ENCODE data around the gene ANKS3. TPM values are rescaled to one million over a fixed set of nuclear protein-coding genes. Genes with fewer than 3 reads are reported as not detected.

ANKS3 gene
- polyA plus RNA-seq, 3 donors, result 0.59 to 13.7 (median 0.95) TPM

DNA sequence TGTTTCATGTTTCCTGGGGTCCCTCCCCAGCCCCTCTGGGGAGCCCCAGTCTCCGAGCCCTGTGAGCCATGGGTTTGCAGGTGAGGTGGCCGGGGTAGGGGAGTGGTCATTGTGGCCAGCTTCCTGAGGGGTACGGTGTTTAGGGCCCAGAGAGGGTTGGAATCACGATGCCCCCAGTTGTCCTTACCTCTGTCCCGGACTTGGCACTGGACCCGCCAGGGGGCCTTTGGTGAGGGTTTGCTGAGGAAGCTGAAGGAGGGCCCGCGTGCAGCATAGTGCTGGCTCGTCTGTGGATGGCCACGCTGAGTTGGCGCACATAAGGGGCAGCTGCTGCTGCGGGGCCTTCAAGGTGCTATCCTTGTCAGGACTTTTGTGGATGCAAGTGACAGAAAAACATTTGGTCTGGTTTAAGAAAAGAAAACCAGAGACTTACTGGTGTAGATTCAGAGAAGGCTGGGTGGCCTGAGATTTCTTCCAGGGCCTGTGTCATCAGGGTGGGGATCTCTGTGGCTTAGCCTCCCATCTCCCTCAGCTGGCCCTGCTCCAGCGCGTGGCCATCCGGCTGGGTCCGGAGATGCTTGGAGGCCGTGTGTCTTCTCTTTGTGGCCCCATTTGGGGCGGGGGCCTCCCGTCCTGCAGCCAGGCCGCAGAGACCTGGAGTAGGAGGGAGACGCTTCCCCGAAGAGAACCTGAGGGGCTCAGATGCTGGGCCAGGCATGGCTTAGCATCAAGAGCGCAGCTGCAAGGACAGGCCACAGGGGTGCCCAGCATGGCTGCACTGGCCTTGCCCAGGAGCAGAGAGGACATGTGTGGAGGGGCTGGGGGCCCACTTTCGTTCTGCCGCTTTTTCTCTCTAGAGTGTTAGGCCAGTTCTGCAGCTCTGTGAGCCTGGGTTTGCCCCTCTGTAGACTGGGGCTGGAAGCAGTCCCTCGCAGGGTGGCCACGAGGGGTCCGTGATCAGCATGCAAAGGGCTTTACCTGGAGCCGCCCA, 74.4 kb downstream of the ANKS3 start:
- 96% methylated on average over 15 of the region's 29 CpGs for whole genome bisulfite sequencing (ENCODE audit: insufficient coverage)
- Mint-ChIP-seq H3K9me3 (no peaks in the 10 kb centered on the region), H3K27ac (no peak overlapping the region), H3K36me3 (peaks cover 55 to 71% of the 10 kb centered on the region in 2 donors), H3K4me3 (no peak overlapping the region), H3K27me3 (ENCODE audit: low read depth in 3 of 3) (peaks cover 0 to 2% (median 0%) of the 10 kb centered on the region in 3 donors), H3K4me1 (peaks cover 40% of the 10 kb centered on the region)
- Histone ChIP-seq H4K20me1 (ENCODE audit: insufficient read depth, low read length) (peaks cover 48% of the 10 kb centered on the region), H3K27ac (ENCODE audit: low read depth in 1 of 2, low read length in 2 of 2) (no peak overlapping the region), H3K9ac (ENCODE audit: insufficient read depth, low read length, poor library complexity, severe bottlenecking) (no peak overlapping the region), H3K4me3 (replicated peaks in 1 of 3; ENCODE audit: low read depth in 2 of 3, low read length in 3 of 3) (no peak overlapping the region), H2AFZ (ENCODE audit: insufficient read depth, low read depth, low read length, poor library complexity, severe bottlenecking) (no peak overlapping the region), H3K36me3 (replicated peaks in 1 of 2; ENCODE audit: control insufficient read depth in 1 of 2, insufficient read depth in 2 of 2, low read length in 2 of 2) (peaks cover 47 to 58% of the 10 kb centered on the region in 2 donors), H3K4me2 (replicated peaks; ENCODE audit: extremely low read depth, low read length, poor library complexity, severe bottlenecking) (no peak overlapping the region), H3K9me3 (replicated peaks in 1 of 2; ENCODE audit: control insufficient read depth in 1 of 2, insufficient read depth in 1 of 2, low read length in 2 of 2) (no peaks in the 10 kb centered on the region), H3K79me2 (ENCODE audit: insufficient read depth, low read length) (peaks cover 30% of the 10 kb centered on the region), H3K27me3 (ENCODE audit: control insufficient read depth in 2 of 2, insufficient read depth in 2 of 2, low read length in 2 of 2) (no peaks in the 10 kb centered on the region), H3K4me1 (ENCODE audit: control insufficient read depth in 1 of 2, insufficient read depth in 2 of 2, low read length in 2 of 2) (peaks cover 28 to 38% of the 10 kb centered on the region in 2 donors)
- no peak for DNase-seq
- TF ChIP-seq, protein P1, sequence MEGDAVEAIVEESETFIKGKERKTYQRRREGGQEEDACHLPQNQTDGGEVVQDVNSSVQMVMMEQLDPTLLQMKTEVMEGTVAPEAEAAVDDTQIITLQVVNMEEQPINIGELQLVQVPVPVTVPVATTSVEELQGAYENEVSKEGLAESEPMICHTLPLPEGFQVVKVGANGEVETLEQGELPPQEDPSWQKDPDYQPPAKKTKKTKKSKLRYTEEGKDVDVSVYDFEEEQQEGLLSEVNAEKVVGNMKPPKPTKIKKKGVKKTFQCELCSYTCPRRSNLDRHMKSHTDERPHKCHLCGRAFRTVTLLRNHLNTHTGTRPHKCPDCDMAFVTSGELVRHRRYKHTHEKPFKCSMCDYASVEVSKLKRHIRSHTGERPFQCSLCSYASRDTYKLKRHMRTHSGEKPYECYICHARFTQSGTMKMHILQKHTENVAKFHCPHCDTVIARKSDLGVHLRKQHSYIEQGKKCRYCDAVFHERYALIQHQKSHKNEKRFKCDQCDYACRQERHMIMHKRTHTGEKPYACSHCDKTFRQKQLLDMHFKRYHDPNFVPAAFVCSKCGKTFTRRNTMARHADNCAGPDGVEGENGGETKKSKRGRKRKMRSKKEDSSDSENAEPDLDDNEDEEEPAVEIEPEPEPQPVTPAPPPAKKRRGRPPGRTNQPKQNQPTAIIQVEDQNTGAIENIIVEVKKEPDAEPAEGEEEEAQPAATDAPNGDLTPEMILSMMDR (IDR thresholded peaks at IDR 0.05), result no peak
- intact Hi-C loops (cut with micrococcal nuclease), result loop anchor here (5.0 kb wide), 1 partner anchor 32 kb away; no protein-coding TSS in a partner anchor

DNA sequence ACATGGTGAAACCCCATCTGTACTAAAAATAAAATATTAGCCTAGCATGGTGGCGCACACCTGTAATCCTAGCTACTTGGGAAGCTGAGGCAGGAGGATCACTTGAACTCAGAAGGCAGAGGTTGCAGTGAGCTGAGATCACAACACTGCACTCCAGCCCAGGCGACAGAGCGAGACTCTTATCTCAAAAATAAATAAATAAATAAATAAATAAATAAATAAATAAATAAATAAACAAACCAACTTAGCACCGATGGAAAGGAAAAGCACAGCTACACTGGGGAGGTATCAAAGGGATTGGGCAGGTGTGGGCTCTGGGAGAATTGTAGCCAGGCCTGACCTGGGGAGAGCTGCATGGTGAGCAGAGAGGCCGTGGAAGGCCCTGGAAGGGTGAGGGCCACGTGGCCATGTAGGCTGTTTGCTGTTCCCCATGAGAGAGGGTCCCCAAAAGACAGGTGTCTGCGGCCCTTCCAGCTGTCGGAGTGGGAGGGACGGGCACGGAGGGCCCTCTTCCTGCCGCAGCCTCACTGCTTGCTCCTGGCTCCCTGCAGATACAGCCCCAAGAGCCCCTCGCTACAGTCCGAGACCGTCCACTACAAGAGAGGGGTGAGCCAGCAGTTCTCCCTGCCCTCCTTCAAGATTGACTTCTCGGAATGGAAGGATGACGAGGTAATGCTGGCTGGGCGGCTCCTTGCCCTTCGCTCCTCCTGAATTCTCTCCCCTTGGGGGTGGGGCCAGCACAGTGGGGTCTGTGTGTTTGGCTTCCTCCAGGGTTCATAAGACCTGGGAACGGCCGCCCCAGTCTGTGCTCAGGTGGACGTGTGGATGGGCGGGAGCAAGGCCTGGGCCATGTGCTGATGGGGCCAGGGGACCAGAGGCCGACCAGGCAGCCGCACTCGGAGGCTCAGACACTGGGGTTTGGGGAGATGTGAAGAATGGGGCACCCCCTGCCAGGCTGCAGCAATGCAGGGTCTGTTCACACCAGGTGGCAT, 77.1 kb downstream of the ANKS3 start:
- intact Hi-C loops (cut with micrococcal nuclease), result no loop called here
- no peak for DNase-seq
- Histone ChIP-seq H3K4me1 (ENCODE audit: control insufficient read depth in 1 of 2, insufficient read depth in 2 of 2, low read length in 2 of 2) (peaks cover 4 to 13% of the 10 kb centered on the region in 2 donors), H3K79me2 (ENCODE audit: insufficient read depth, low read length) (peaks cover 26% of the 10 kb centered on the region), H3K27ac (ENCODE audit: low read depth in 1 of 2, low read length in 2 of 2) (no peak overlapping the region), H3K4me3 (replicated peaks in 1 of 3; ENCODE audit: low read depth in 2 of 3, low read length in 3 of 3) (no peak overlapping the region), H3K9me3 (replicated peaks in 1 of 2; ENCODE audit: control insufficient read depth in 1 of 2, insufficient read depth in 1 of 2, low read length in 2 of 2) (no peaks in the 10 kb centered on the region), H3K36me3 (replicated peaks in 1 of 2; ENCODE audit: control insufficient read depth in 1 of 2, insufficient read depth in 2 of 2, low read length in 2 of 2) (peaks cover 69 to 84% of the 10 kb centered on the region in 2 donors), H3K9ac (ENCODE audit: insufficient read depth, low read length, poor library complexity, severe bottlenecking) (no peak overlapping the region), H2AFZ (ENCODE audit: insufficient read depth, low read depth, low read length, poor library complexity, severe bottlenecking) (no peak overlapping the region), H4K20me1 (ENCODE audit: insufficient read depth, low read length) (peaks cover 60% of the 10 kb centered on the region), H3K4me2 (replicated peaks; ENCODE audit: extremely low read depth, low read length, poor library complexity, severe bottlenecking) (no peak overlapping the region), H3K27me3 (ENCODE audit: control insufficient read depth in 2 of 2, insufficient read depth in 2 of 2, low read length in 2 of 2) (no peaks in the 10 kb centered on the region)
- no peaks in the 10 kb centered on the region for H3K9me3 Mint-ChIP-seq
- WGBS (ENCODE audit: insufficient coverage), result 98% methylated on average over 13 of the region's 25 CpGs
- TF ChIP-seq, protein P1 (IDR thresholded peaks at IDR 0.05), result no peak
- peaks cover 16% of the 10 kb centered on the region for H3K4me1 Mint-ChIP-seq
- no peak overlapping the region for H3K4me3 Mint-ChIP-seq
- peaks cover 0 to 2% (median 0%) of the 10 kb centered on the region in 3 donors for H3K27me3 Mint-ChIP-seq (ENCODE audit: low read depth in 3 of 3)
- H3K27ac Mint-ChIP-seq, result no peak overlapping the region
- H3K36me3 Mint-ChIP-seq, result peaks cover 74 to 97% of the 10 kb centered on the region in 2 donors
